Epithelial cell of esophagus (primary cell): Measurements from ENCODE around the gene SCIMP.
"Not testable (repeated sequence)": the region's sequence is repeated elsewhere in the genome, so short reads cannot be mapped to it uniquely, and the experiment has no call there.

Experiments used
- DNase-seq: peaks from one replicate; pipeline ENCODE4 v3.0.0; 2010; ENCODE audit warnings: low read depth
- H3K4me3 ChIP-seq: 2 replicates; pipeline ENCODE4 v1.5.1; 2011; ENCODE audit warnings: mild to moderate bottlenecking, low read length, control low read depth
- CTCF ChIP-seq: IDR thresholded peaks from 2 replicates; pipeline ENCODE4 v1.5.1; 2011; ENCODE audit warnings: low read depth, mild to moderate bottlenecking, low read length, control low read depth, inconsistent platforms; ENCODE audit not compliant: insufficient read depth; ENCODE audit errors: missing control alignments

Gene SCIMP

GRCh38 chr17:5219536-5219935 is 15.1 kb downstream of the SCIMP start:
- no peak for TF ChIP-seq CTCF
- H3K4me3 ChIP-seq = no peak overlapping the region

DNA sequence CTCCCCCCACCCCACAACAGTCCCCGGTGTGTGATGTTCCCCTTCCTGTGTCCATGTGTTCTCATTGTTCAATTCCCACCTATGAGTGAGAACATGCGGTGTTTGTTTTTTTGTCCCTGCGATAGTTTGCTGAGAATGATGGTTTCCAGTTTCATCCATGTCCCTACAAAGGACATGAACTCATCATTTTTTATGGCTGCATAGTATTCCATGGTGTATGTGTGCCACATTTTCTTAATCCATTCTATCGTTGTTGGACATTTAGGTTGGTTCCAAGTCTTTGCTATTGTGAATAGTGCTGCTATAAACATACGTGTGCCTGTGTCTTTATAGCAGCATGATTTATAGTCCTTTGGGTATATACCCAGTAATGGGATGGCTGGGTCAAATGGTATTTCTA is 17.1 kb downstream of the SCIMP start:
- DNase-seq, H3K4me3 ChIP-seq: not testable (repeated sequence)

More at GRCh38 chr17:5219536-5219935, 15.1 kb downstream of the SCIMP start:
- no peak for DNase-seq

DNA sequence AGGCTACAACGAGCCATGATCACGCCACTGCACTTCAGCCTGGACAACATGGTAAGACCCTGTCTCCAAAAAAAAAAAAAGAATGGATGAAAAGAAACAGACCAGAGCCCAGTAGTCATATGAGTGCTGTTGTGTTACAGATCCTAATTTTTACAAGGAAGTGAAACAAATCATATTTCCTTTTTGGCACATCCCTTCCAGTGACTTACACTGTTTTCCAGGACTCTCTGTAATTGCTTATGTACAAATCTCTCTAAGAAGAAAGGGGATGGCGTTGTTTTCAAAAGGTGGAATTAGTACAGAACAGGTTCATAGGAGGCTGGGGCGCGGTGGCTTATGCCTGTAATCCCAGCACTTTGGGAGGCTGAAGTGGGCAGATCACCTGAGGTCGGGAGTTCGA is 23.2 kb downstream of the SCIMP start:
- DNase-seq = no peak
- no peak for TF ChIP-seq CTCF
- no peak overlapping the region for H3K4me3 ChIP-seq

GRCh38 chr17:5210614-5211252 is 23.9 kb downstream of the SCIMP start:
- no peak for TF ChIP-seq CTCF
- no peak for DNase-seq
- H3K4me3 ChIP-seq = no peak overlapping the region

DNA sequence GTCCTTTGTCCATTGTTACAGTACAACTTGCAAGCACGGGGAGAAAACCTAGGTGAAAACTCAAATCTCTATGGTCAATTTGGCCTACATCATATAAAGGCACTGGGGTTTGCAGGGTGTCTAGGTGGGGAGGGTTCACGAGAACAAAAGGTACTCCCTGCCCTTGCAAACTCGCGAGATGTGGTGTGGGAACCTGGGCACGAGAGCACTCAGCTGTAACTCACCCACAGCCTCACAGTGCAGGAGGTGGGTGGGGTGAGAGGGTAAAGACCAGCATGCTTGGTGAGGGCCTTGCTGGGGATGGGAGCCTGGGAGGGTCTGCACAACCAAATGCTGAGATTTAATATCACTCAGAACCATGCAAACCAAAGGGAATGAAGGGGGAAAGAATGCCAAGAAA is 24.6 kb downstream of the SCIMP start:
- no peak for TF ChIP-seq CTCF
- no peak overlapping the region for H3K4me3 ChIP-seq
- no peak for DNase-seq

DNA sequence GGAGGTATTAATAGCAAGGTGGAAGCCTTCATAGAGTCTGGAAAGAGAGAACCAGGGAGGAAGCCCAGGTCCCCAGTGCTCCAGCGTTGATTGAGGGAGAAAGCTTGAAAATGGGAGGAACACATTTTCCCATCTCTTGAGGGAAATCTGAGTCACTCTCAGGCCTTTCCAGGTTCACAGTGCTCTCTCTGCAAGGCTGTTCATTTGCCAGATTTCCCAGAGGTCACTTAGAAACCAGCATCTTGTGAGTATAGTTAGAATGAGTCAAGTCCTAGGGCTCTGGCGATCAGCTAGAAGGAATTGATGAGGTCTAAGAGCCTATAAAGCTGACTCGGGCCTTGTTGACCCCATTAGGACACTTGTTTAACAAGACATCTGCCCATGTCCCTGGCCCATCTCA is 25.3 kb downstream of the SCIMP start:
- TF ChIP-seq CTCF = no peak
- no peak overlapping the region for H3K4me3 ChIP-seq
- no peak for DNase-seq

GRCh38 chr17:5203908-5204294 is 30.8 kb downstream of the SCIMP start:
- TF ChIP-seq CTCF = no peak
- H3K4me3 ChIP-seq = no peak overlapping the region
- peak; percentile 50 for DNase-seq
